GM23338 (cell line): ENCODE data around the gene CRACR2A. TPM values are rescaled to one million over a fixed set of nuclear protein-coding genes. Genes with fewer than 3 reads are reported as not detected.

Source experiments
- ATAC-seq: fragments of 200-7000 bp; cut with Tn5 transposase; 3 replicates; pipeline ENCODE4 v1.9.1; 2020
- DNase-seq: peaks from one replicate; pipeline ENCODE4 v3.0.0-alpha.2; 2015; ENCODE audit warnings: low spot score
- H2AFZ ChIP-seq: fragments of 200-600 bp; sonication (generic); 2 replicates; pipeline ENCODE4 v1.8.0; 2016; ENCODE audit warnings: antibody characterized with exemption, mild to moderate bottlenecking, moderate library complexity
- H3F3A ChIP-seq: fragments of 200-600 bp; sonication (generic); replicated peaks from 2 replicates; pipeline ENCODE4 v1.8.0; 2017; ENCODE audit warnings: antibody characterized with exemption, mixed run types, low read depth
- H3K27ac ChIP-seq: fragments of 200-600 bp; sonication (generic); 2 replicates; pipeline ENCODE4 v1.6.1; 2016; ENCODE audit warnings: low read depth
- H3K27me3 ChIP-seq: fragments of 200-600 bp; sonication (generic); 2 replicates; pipeline ENCODE4 v1.8.0; 2016; ENCODE audit warnings: mild to moderate bottlenecking, mixed run types, moderate library complexity; ENCODE audit not compliant: insufficient read depth
- H3K36me3 ChIP-seq: fragments of 200-600 bp; sonication (generic); 2 replicates; pipeline ENCODE4 v1.8.0; 2016; ENCODE audit warnings: mild to moderate bottlenecking; ENCODE audit not compliant: insufficient read depth
- H3K4me1 ChIP-seq: fragments of 200-600 bp; sonication (generic); 2 replicates; pipeline ENCODE4 v1.8.0; 2016; ENCODE audit warnings: mild to moderate bottlenecking, moderate library complexity; ENCODE audit not compliant: insufficient read depth
- H3K4me2 ChIP-seq: fragments of 200-600 bp; sonication (generic); 2 replicates; pipeline ENCODE4 v1.7.1; 2017; ENCODE audit warnings: mixed run types
- H3K4me3 ChIP-seq: fragments of 200-600 bp; sonication (generic); 2 replicates; pipeline ENCODE4 v1.6.1; 2016; ENCODE audit warnings: mixed run types
- H3K79me2 ChIP-seq: fragments of 200-600 bp; sonication (generic); replicated peaks from 2 replicates; pipeline ENCODE4 v1.8.0; 2017; ENCODE audit warnings: mild to moderate bottlenecking; ENCODE audit not compliant: insufficient read depth
- H3K9me2 ChIP-seq: fragments of 200-600 bp; sonication (generic); 2 replicates; pipeline ENCODE4 v1.8.0; 2017; ENCODE audit not compliant: insufficient read depth
- H4K20me1 ChIP-seq: fragments of 200-600 bp; sonication (generic); replicated peaks from 2 replicates; pipeline ENCODE4 v1.8.0; 2017; ENCODE audit warnings: mild to moderate bottlenecking; ENCODE audit not compliant: insufficient read depth
- H3K27ac Mint-ChIP-seq: 2 replicates; pipeline ENCODE4 v1.8.0; 2020; ENCODE audit warnings: inconsistent platforms, mild to moderate bottlenecking, moderate library complexity, mixed read lengths
- H3K27me3 Mint-ChIP-seq: 3 replicates; pipeline ENCODE4 v1.8.0; 2022; ENCODE audit warnings: low read depth, mild to moderate bottlenecking, moderate library complexity, mixed read lengths, inconsistent platforms; ENCODE audit not compliant: insufficient read depth, poor library complexity
- H3K36me3 Mint-ChIP-seq: 3 replicates; pipeline ENCODE4 v1.8.0; 2021; ENCODE audit warnings: low read depth, mild to moderate bottlenecking, inconsistent platforms, moderate library complexity, mixed read lengths
- H3K4me1 Mint-ChIP-seq: 3 replicates; pipeline ENCODE4 v1.8.0; 2020; ENCODE audit warnings: mild to moderate bottlenecking, inconsistent platforms, mixed read lengths
- H3K4me3 Mint-ChIP-seq: 3 replicates; pipeline ENCODE4 v1.8.0; 2021; ENCODE audit warnings: moderate library complexity, mild to moderate bottlenecking, inconsistent platforms, mixed read lengths
- H3K9me3 Mint-ChIP-seq: 3 replicates; pipeline ENCODE4 v1.8.0; 2020; ENCODE audit warnings: moderate library complexity, mild to moderate bottlenecking, inconsistent platforms, mixed read lengths
- CREB1 ChIP-seq: fragments of 250-450 bp; sonication (Bioruptor Pico); IDR thresholded peaks from 2 replicates; pipeline ENCODE4 v1.5.0; 2020; ENCODE audit warnings: low read depth, mild to moderate bottlenecking, moderate library complexity
- EZH2 ChIP-seq: fragments of 200-600 bp; sonication (generic); IDR thresholded peaks from one replicate; pipeline ENCODE4 v1.8.0; 2017; ENCODE audit warnings: antibody characterized with exemption, mild to moderate bottlenecking, low read depth; ENCODE audit not compliant: unreplicated experiment
- EZH2phosphoT487 ChIP-seq: fragments of 200-600 bp; sonication (generic); IDR thresholded peaks from one replicate; pipeline ENCODE4 v1.8.1; 2018; ENCODE audit warnings: antibody characterized with exemption; ENCODE audit not compliant: unreplicated experiment
- JUNB ChIP-seq: IDR thresholded peaks from one replicate; pipeline ENCODE4 v1.6.1; 2016; ENCODE audit warnings: antibody characterized with exemption; ENCODE audit not compliant: unreplicated experiment
- NANOG ChIP-seq: IDR thresholded peaks from 2 replicates; pipeline ENCODE4 v1.6.1; 2016; ENCODE audit warnings: antibody characterized with exemption, borderline replicate concordance
- POLR2AphosphoS5 ChIP-seq: IDR thresholded peaks from 2 replicates; pipeline ENCODE4 v1.6.1; 2016; ENCODE audit warnings: antibody characterized with exemption, low read depth
- STAT1 ChIP-seq: IDR thresholded peaks from one replicate; pipeline ENCODE4 v1.6.1; 2016; ENCODE audit warnings: antibody characterized with exemption; ENCODE audit not compliant: unreplicated experiment
- ZNF114 ChIP-seq: fragments of 250-450 bp; sonication (Bioruptor Pico); IDR thresholded peaks from 2 replicates; pipeline ENCODE4 v1.5.0; 2020; ENCODE audit warnings: mild to moderate bottlenecking, moderate library complexity
- ZNF331 ChIP-seq: fragments of 250-450 bp; sonication (Bioruptor Pico); IDR thresholded peaks from 2 replicates; pipeline ENCODE4 v1.5.0; 2020; ENCODE audit warnings: low read depth, mild to moderate bottlenecking, moderate library complexity
- polyA plus RNA-seq: library from polyadenylated mRNA; unstranded; fragments of >200 nt; fragmentation: Nextera tagmentation; extraction: Ambion mirVana; gene quantifications from 2 replicates; pipeline ENCODE4 v1.2.1, GENCODE V29; 2016
- total RNA-seq: library from RNA; depleted of rRNA; stranded (reverse); fragments of >200 nt; shearing (Covaris generic); gene quantifications from 2 replicates; pipeline ENCODE4 v1.2.3, GENCODE V29; 2014
- TF ChIP-seq, protein P1 (sequence below): IDR thresholded peaks from one replicate; pipeline ENCODE4 v1.6.1; 2018; ENCODE audit warnings: antibody characterized with exemption; ENCODE audit not compliant: unreplicated experiment
- TF ChIP-seq, protein P2 (sequence below): fragments of 250-450 bp; sonication (Bioruptor Pico); IDR thresholded peaks from 2 replicates; pipeline ENCODE4 v1.5.0; 2020; ENCODE audit warnings: mild to moderate bottlenecking, moderate library complexity
- TF ChIP-seq, protein P3 (sequence below): IDR thresholded peaks from 2 replicates; pipeline ENCODE4 v1.6.1; 2016; ENCODE audit warnings: antibody characterized with exemption

The CRACR2A gene
- total and polyA plus RNA-seq, 2 experiments from 2014 or later, result 1.5 to 3.0 TPM

DNA sequence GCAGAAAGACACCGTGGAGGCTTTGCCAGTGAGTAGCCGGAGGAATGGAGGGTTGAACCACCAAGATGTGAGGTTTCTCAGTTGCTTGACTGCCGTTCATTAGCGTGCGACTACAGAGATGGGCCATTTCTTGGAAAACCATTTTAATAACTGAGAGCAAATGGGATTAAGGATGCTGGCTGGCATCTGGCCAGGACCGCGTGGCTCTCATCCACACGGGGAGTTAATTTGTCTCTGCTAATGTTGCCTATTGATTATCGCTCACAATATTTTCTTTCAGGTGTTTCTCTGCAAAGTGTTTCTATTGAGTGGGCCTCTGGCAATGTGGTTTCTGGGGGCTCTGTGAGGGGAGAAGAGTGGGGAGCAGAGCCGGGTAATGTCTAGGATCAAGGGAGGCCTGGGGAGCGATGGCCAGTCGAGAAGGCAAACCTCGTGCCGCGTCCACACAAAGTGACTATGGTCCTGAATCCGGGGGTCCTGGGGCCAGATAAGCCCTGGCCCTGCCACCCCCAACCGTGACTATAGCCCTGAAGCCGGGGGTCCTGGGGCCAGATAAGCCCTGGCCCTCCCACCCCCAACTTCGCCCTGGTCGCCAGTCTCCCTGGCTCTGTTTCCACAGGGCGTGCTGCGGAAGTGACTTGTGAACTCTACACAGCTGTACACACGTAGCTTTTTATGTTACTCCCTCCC is 151.3 kb downstream of the CRACR2A start:
- peaks cover 78% of the 10 kb centered on the region for H3K4me1 Mint-ChIP-seq
- H3K4me1 ChIP-seq, result peaks cover 41% of the 10 kb centered on the region
- H3F3A ChIP-seq, result 0 out of 2 replicates have a peak, but pooled peaks cover 4% of the 10 kb centered on the region
- no peaks in the 10 kb centered on the region for H3K9me3 Mint-ChIP-seq
- peaks cover 23% of the 10 kb centered on the region for H3K27me3 Mint-ChIP-seq
- no peak overlapping the region for H3K27ac ChIP-seq
- H4K20me1 ChIP-seq, result no peaks in the 10 kb centered on the region; the same call in 1 of the 2 replicates
- TF ChIP-seq CREB1, result no peak
- TF ChIP-seq JUNB, result no peak
- TF ChIP-seq, protein P1, sequence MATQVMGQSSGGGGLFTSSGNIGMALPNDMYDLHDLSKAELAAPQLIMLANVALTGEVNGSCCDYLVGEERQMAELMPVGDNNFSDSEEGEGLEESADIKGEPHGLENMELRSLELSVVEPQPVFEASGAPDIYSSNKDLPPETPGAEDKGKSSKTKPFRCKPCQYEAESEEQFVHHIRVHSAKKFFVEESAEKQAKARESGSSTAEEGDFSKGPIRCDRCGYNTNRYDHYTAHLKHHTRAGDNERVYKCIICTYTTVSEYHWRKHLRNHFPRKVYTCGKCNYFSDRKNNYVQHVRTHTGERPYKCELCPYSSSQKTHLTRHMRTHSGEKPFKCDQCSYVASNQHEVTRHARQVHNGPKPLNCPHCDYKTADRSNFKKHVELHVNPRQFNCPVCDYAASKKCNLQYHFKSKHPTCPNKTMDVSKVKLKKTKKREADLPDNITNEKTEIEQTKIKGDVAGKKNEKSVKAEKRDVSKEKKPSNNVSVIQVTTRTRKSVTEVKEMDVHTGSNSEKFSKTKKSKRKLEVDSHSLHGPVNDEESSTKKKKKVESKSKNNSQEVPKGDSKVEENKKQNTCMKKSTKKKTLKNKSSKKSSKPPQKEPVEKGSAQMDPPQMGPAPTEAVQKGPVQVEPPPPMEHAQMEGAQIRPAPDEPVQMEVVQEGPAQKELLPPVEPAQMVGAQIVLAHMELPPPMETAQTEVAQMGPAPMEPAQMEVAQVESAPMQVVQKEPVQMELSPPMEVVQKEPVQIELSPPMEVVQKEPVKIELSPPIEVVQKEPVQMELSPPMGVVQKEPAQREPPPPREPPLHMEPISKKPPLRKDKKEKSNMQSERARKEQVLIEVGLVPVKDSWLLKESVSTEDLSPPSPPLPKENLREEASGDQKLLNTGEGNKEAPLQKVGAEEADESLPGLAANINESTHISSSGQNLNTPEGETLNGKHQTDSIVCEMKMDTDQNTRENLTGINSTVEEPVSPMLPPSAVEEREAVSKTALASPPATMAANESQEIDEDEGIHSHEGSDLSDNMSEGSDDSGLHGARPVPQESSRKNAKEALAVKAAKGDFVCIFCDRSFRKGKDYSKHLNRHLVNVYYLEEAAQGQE, result no peak
- TF ChIP-seq, protein P2, sequence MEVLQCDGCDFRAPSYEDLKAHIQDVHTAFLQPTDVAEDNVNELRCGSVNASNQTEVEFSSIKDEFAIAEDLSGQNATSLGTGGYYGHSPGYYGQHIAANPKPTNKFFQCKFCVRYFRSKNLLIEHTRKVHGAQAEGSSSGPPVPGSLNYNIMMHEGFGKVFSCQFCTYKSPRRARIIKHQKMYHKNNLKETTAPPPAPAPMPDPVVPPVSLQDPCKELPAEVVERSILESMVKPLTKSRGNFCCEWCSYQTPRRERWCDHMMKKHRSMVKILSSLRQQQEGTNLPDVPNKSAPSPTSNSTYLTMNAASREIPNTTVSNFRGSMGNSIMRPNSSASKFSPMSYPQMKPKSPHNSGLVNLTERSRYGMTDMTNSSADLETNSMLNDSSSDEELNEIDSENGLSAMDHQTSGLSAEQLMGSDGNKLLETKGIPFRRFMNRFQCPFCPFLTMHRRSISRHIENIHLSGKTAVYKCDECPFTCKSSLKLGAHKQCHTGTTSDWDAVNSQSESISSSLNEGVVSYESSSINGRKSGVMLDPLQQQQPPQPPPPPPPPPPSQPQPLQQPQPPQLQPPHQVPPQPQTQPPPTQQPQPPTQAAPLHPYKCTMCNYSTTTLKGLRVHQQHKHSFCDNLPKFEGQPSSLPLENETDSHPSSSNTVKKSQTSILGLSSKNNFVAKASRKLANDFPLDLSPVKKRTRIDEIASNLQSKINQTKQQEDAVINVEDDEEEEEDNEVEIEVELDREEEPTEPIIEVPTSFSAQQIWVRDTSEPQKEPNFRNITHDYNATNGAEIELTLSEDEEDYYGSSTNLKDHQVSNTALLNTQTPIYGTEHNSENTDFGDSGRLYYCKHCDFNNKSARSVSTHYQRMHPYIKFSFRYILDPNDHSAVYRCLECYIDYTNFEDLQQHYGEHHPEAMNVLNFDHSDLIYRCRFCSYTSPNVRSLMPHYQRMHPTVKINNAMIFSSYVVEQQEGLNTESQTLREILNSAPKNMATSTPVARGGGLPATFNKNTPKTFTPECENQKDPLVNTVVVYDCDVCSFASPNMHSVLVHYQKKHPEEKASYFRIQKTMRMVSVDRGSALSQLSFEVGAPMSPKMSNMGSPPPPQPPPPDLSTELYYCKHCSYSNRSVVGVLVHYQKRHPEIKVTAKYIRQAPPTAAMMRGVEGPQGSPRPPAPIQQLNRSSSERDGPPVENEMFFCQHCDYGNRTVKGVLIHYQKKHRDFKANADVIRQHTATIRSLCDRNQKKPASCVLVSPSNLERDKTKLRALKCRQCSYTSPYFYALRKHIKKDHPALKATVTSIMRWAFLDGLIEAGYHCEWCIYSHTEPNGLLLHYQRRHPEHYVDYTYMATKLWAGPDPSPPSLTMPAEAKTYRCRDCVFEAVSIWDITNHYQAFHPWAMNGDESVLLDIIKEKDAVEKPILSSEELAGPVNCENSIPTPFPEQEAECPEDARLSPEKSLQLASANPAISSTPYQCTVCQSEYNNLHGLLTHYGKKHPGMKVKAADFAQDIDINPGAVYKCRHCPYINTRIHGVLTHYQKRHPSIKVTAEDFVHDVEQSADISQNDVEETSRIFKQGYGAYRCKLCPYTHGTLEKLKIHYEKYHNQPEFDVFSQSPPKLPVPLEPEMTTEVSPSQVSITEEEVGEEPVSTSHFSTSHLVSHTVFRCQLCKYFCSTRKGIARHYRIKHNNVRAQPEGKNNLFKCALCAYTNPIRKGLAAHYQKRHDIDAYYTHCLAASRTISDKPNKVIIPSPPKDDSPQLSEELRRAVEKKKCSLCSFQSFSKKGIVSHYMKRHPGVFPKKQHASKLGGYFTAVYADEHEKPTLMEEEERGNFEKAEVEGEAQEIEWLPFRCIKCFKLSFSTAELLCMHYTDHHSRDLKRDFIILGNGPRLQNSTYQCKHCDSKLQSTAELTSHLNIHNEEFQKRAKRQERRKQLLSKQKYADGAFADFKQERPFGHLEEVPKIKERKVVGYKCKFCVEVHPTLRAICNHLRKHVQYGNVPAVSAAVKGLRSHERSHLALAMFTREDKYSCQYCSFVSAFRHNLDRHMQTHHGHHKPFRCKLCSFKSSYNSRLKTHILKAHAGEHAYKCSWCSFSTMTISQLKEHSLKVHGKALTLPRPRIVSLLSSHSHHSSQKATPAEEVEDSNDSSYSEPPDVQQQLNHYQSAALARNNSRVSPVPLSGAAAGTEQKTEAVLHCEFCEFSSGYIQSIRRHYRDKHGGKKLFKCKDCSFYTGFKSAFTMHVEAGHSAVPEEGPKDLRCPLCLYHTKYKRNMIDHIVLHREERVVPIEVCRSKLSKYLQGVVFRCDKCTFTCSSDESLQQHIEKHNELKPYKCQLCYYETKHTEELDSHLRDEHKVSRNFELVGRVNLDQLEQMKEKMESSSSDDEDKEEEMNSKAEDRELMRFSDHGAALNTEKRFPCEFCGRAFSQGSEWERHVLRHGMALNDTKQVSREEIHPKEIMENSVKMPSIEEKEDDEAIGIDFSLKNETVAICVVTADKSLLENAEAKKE, result no peak
- no peak for TF ChIP-seq NANOG
- TF ChIP-seq EZH2, result no peak
- TF ChIP-seq EZH2phosphoT487, result no peak
- TF ChIP-seq POLR2AphosphoS5, result no peak
- TF ChIP-seq ZNF114, result no peak
- no peak for TF ChIP-seq STAT1
- TF ChIP-seq, protein P3, sequence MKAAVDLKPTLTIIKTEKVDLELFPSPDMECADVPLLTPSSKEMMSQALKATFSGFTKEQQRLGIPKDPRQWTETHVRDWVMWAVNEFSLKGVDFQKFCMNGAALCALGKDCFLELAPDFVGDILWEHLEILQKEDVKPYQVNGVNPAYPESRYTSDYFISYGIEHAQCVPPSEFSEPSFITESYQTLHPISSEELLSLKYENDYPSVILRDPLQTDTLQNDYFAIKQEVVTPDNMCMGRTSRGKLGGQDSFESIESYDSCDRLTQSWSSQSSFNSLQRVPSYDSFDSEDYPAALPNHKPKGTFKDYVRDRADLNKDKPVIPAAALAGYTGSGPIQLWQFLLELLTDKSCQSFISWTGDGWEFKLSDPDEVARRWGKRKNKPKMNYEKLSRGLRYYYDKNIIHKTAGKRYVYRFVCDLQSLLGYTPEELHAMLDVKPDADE, result no peak
- TF ChIP-seq ZNF331, result no peak
- ATAC-seq, result no peak
- no peak for DNase-seq
- no peak overlapping the region for H3K27ac Mint-ChIP-seq
- H3K36me3 ChIP-seq, result no peaks in the 10 kb centered on the region
- H3K4me3 Mint-ChIP-seq, result no peak overlapping the region
- no peak overlapping the region for H2AFZ ChIP-seq
- H3K27me3 ChIP-seq, result peaks cover 6% of the 10 kb centered on the region; the same call in 1 of the 2 replicates
- no peak overlapping the region for H3K4me2 ChIP-seq
- H3K4me3 ChIP-seq, result no peak overlapping the region
- no peaks in the 10 kb centered on the region for H3K79me2 ChIP-seq
- H3K36me3 Mint-ChIP-seq, result no peaks in the 10 kb centered on the region
- H3K9me2 ChIP-seq, result no peaks in the 10 kb centered on the region
